ENCODE results near the gene RPN1. TPM values are rescaled to one million over a fixed set of nuclear protein-coding genes. Genes with fewer than 3 reads are reported as not detected.

RPN1 gene
- total and polyA plus RNA-seq, 2 of the 13 experiments (the other 11 are each of a cell fraction or from before 2014, with no cell fraction given) = 290 to 342 TPM

- Histone ChIP-seq H3K9ac (ENCODE audit: insufficient read depth, low read depth, low read length) (no peak overlapping the region), H3K27me3 (ENCODE audit: control insufficient read depth in 1 of 2, insufficient read depth in 2 of 2, low read length in 2 of 2) (no peaks in the 10 kb centered on the region), H3K4me1 (ENCODE audit: insufficient read depth, low read length) (peaks cover 45% of the 10 kb centered on the region), H3K4me2 (ENCODE audit: low read depth, low read length) (no peak overlapping the region), H3K36me3 (replicated peaks in 1 of 2; ENCODE audit: control insufficient read depth in 1 of 2, insufficient read depth in 2 of 2, low read length in 2 of 2) (no peaks in the 10 kb centered on the region), H4K20me1 (ENCODE audit: insufficient read depth, low read length) (no peaks in the 10 kb centered on the region), H3K9me3 (ENCODE audit: low read length) (no peaks in the 10 kb centered on the region), H3K79me2 (ENCODE audit: insufficient read depth, low read length) (no peaks in the 10 kb centered on the region), H3K27ac (ENCODE audit: extremely low read length, insufficient read depth, low read length) (no peak overlapping the region), H3K4me3 (replicated peaks in 1 of 3; ENCODE audit: insufficient read depth in 1 of 3, low read depth in 2 of 3, low read length in 3 of 3) (no peak overlapping the region), H2AFZ (ENCODE audit: low read length) (no peak overlapping the region)
- CTCF ChIA-PET (ENCODE audit: low intra/inter-chr PET ratio, low total read pairs) = no interaction called here
- FAIRE-seq (no peak), DNase-seq (ENCODE audit: low spot score) (no peak), ATAC-seq (no peak)
- TF ChIP-seq SMAD9 (CRISPR knock-in tag; IDR thresholded peaks at IDR 0.05) = no peak
- TF ChIP-seq ASH2L (IDR thresholded peaks at IDR 0.05; ENCODE audit: insufficient read length, low read depth, low read length) = no peak
- TF ChIP-seq ZNF768 (CRISPR knock-in tag; IDR thresholded peaks at IDR 0.05) = peak; percentile 90
- TF ChIP-seq, protein P1, sequence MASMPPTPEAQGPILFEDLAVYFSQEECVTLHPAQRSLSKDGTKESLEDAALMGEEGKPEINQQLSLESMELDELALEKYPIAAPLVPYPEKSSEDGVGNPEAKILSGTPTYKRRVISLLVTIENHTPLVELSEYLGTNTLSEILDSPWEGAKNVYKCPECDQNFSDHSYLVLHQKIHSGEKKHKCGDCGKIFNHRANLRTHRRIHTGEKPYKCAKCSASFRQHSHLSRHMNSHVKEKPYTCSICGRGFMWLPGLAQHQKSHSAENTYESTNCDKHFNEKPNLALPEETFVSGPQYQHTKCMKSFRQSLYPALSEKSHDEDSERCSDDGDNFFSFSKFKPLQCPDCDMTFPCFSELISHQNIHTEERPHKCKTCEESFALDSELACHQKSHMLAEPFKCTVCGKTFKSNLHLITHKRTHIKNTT (CRISPR knock-in tag; IDR thresholded peaks at IDR 0.05) = no peak
- intact Hi-C loops (cut with micrococcal nuclease; ENCODE audit: unreplicated experiment) (no loop called here), in situ Hi-C loops (cut with HindIII; ENCODE audit: extremely low pct_ligation_motif_present, low pct_unique_long_range_greater_than_20kb) (no loop called here)
- POLR2A ChIA-PET = no interaction called here
- 82% methylated on average over 11 of the region's 11 CpGs for WGBS (ENCODE audit: low lambda C conversion rate)
- no TSS peak for BruUV-seq (replicated peaks)
Measured at GRCh38 chr3:128609294-128609693, 41.3 kb downstream of the RPN1 start.

DNA sequence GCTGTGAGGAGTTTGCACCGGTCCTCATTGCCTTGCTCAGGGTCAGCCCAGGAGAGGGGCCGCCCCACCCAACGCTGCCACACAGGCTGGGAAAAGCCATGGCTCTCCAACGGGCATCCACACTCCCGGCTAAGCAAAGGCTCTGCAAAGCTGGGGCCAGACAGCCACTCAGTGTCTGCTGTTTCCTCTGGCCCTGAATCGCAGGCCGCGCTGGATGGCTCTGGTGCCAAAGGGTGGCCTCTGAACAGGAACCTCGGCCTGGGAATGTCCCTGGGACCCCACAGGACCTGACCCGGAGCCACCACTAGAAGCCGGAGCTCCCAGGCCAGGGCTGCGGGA is 42.9 kb downstream of the RPN1 start:
- no peak overlapping the region for H3K4me2 ChIP-seq (ENCODE audit: low read depth, low read length)
- peaks cover 37% of the 10 kb centered on the region for H3K4me1 ChIP-seq (ENCODE audit: insufficient read depth, low read length)
- BruUV-seq (replicated peaks) = no TSS peak
- TF ChIP-seq HDAC2 (CRISPR knock-in tag; IDR thresholded peaks at IDR 0.05) (no peak), ZNF607 (CRISPR knock-in tag; IDR thresholded peaks at IDR 0.05; ENCODE audit: borderline replicate concordance) (0 out of 2 replicates have a peak, but pooled peaks have one; percentile 15), FOXC1 (CRISPR knock-in tag; IDR thresholded peaks at IDR 0.05; ENCODE audit: borderline replicate concordance) (0 out of 2 replicates have a peak, but pooled peaks have one; percentile 6)
- H3K79me2 ChIP-seq (ENCODE audit: insufficient read depth, low read length) = no peaks in the 10 kb centered on the region
- H3K27me3 ChIP-seq (ENCODE audit: control insufficient read depth in 1 of 2, insufficient read depth in 2 of 2, low read length in 2 of 2) = no peaks in the 10 kb centered on the region
- no peak overlapping the region for H3K9ac ChIP-seq (ENCODE audit: insufficient read depth, low read depth, low read length)
- DNase-seq (ENCODE audit: low spot score) (no peak), ATAC-seq (no peak), FAIRE-seq (no peak)
- no peaks in the 10 kb centered on the region for H3K9me3 ChIP-seq (ENCODE audit: low read length)
- no peaks in the 10 kb centered on the region for H4K20me1 ChIP-seq (ENCODE audit: insufficient read depth, low read length)
- H3K4me3 ChIP-seq (replicated peaks in 1 of 3; ENCODE audit: insufficient read depth in 1 of 3, low read depth in 2 of 3, low read length in 3 of 3) = no peak overlapping the region
- H3K36me3 ChIP-seq (replicated peaks in 1 of 2; ENCODE audit: control insufficient read depth in 1 of 2, insufficient read depth in 2 of 2, low read length in 2 of 2) = no peaks in the 10 kb centered on the region
- ChIA-PET CTCF (ENCODE audit: low intra/inter-chr PET ratio, low total read pairs) (interaction anchor here (1.3 to 2.0 kb wide), 2 partner anchors 17 to 182 kb away, joined by 3 to 12 read pairs; no protein-coding TSS in a partner anchor), POLR2A (no interaction called here)
- no peak overlapping the region for H3K27ac ChIP-seq (ENCODE audit: extremely low read length, insufficient read depth, low read length)
- in situ Hi-C loops (cut with HindIII; ENCODE audit: extremely low pct_ligation_motif_present, low pct_unique_long_range_greater_than_20kb) (no loop called here), intact Hi-C loops (cut with micrococcal nuclease; ENCODE audit: unreplicated experiment) (no loop called here)
- H2AFZ ChIP-seq (ENCODE audit: low read length) = no peak overlapping the region
- WGBS (ENCODE audit: low lambda C conversion rate) = 93% methylated on average over 5 of the region's 12 CpGs

Measured in HepG2 (cell line).